Mucosa of stomach (tissue), 1 donor: ENCODE data around the gene SEMA6B.

Experiments
- H3K27me3 ChIP-seq: one replicate; pipeline ENCODE4 v1.7.0; 2013; ENCODE audit warnings: mild to moderate bottlenecking, low read length; ENCODE audit not compliant: control insufficient read depth, insufficient read depth
- H3K36me3 ChIP-seq: one replicate; pipeline ENCODE4 v1.7.0; 2013; ENCODE audit warnings: low read length; ENCODE audit not compliant: control insufficient read depth, insufficient read depth
- H3K4me1 ChIP-seq: one replicate; pipeline ENCODE4 v1.7.0; 2013; ENCODE audit warnings: mild to moderate bottlenecking, low read length; ENCODE audit not compliant: control insufficient read depth, insufficient read depth
- H3K4me3 ChIP-seq: one replicate; pipeline ENCODE4 v1.7.0; 2013; ENCODE audit warnings: low read length
- H3K9ac ChIP-seq: one replicate; pipeline ENCODE4 v1.7.0; 2013; ENCODE audit warnings: mild to moderate bottlenecking, low read length, moderate library complexity
- H3K9me3 ChIP-seq: one replicate; pipeline ENCODE4 v1.7.0; 2013; ENCODE audit warnings: mild to moderate bottlenecking, low read length, moderate library complexity; ENCODE audit not compliant: control insufficient read depth
- donor health status: Pancreatic carcinoma.

Gene SEMA6B

GRCh38 chr19:4512070-4512469 lies 47.4 kb downstream of the SEMA6B start:
- H3K27me3 ChIP-seq: no peaks in the 10 kb centered on the region
- H3K9ac ChIP-seq: no peak overlapping the region
- H3K4me1 ChIP-seq: no peaks in the 10 kb centered on the region

GRCh38 chr19:4511300-4512054 lies 48.0 kb downstream of the SEMA6B start:
- Histone ChIP-seq H3K9ac (no peak overlapping the region), H3K4me1 (no peaks in the 10 kb centered on the region), H3K27me3 (no peaks in the 10 kb centered on the region), H3K4me3 (no peak overlapping the region), H3K36me3 (no peaks in the 10 kb centered on the region), H3K9me3 (no peaks in the 10 kb centered on the region)

More at GRCh38 chr19:4512070-4512469, 47.4 kb downstream of the SEMA6B start:
- no peaks in the 10 kb centered on the region for H3K36me3 ChIP-seq
- no peak overlapping the region for H3K4me3 ChIP-seq
- no peaks in the 10 kb centered on the region for H3K9me3 ChIP-seq

- no peaks in the 10 kb centered on the region for H3K36me3 ChIP-seq
- no peaks in the 10 kb centered on the region for H3K4me1 ChIP-seq
- H3K9ac ChIP-seq: no peak overlapping the region
Measured at GRCh38 chr19:4510435-4511255, 48.8 kb downstream of the SEMA6B start.

GRCh38 chr19:4508698-4509097 lies 50.8 kb downstream of the SEMA6B start:
- Histone ChIP-seq H3K36me3 (no peaks in the 10 kb centered on the region), H3K9ac (no peak overlapping the region), H3K27me3 (no peaks in the 10 kb centered on the region), H3K9me3 (no peaks in the 10 kb centered on the region), H3K4me3 (no peak overlapping the region), H3K4me1 (no peaks in the 10 kb centered on the region)

More at GRCh38 chr19:4510435-4511255, 48.8 kb downstream of the SEMA6B start:
- H3K27me3 ChIP-seq: no peaks in the 10 kb centered on the region
- H3K4me3 ChIP-seq: no peak overlapping the region
- H3K9me3 ChIP-seq: no peaks in the 10 kb centered on the region

GRCh38 chr19:4507804-4508203 lies 51.7 kb downstream of the SEMA6B start:
- Histone ChIP-seq H3K9ac (no peak overlapping the region), H3K27me3 (no peaks in the 10 kb centered on the region), H3K9me3 (no peaks in the 10 kb centered on the region), H3K36me3 (no peaks in the 10 kb centered on the region), H3K4me1 (no peaks in the 10 kb centered on the region), H3K4me3 (no peak overlapping the region)

- no peak overlapping the region for H3K4me3 ChIP-seq
- no peaks in the 10 kb centered on the region for H3K27me3 ChIP-seq
- H3K9ac ChIP-seq: no peak overlapping the region
- H3K4me1 ChIP-seq: no peaks in the 10 kb centered on the region
- no peaks in the 10 kb centered on the region for H3K36me3 ChIP-seq
- no peaks in the 10 kb centered on the region for H3K9me3 ChIP-seq
Measured at GRCh38 chr19:4507150-4507452, 52.4 kb downstream of the SEMA6B start.

- Histone ChIP-seq H3K9me3 (no peaks in the 10 kb centered on the region), H3K4me1 (no peaks in the 10 kb centered on the region), H3K36me3 (no peaks in the 10 kb centered on the region)
Measured at GRCh38 chr19:4506449-4507149, 52.9 kb downstream of the SEMA6B start.

GRCh38 chr19:4505570-4506448 lies 53.7 kb downstream of the SEMA6B start:
- H3K9ac ChIP-seq: no peak overlapping the region
- H3K4me1 ChIP-seq: no peaks in the 10 kb centered on the region
- no peaks in the 10 kb centered on the region for H3K9me3 ChIP-seq
- H3K36me3 ChIP-seq: no peaks in the 10 kb centered on the region
- H3K4me3 ChIP-seq: no peak overlapping the region
- H3K27me3 ChIP-seq: no peaks in the 10 kb centered on the region

More at GRCh38 chr19:4506449-4507149, 52.9 kb downstream of the SEMA6B start:
- H3K9ac ChIP-seq: no peak overlapping the region
- no peaks in the 10 kb centered on the region for H3K27me3 ChIP-seq
- H3K4me3 ChIP-seq: no peak overlapping the region

GRCh38 chr19:4504891-4505569 lies 54.5 kb downstream of the SEMA6B start:
- no peaks in the 10 kb centered on the region for H3K4me1 ChIP-seq
- H3K27me3 ChIP-seq: no peaks in the 10 kb centered on the region
- H3K9ac ChIP-seq: no peak overlapping the region
- H3K9me3 ChIP-seq: no peaks in the 10 kb centered on the region
- H3K4me3 ChIP-seq: no peak overlapping the region
- H3K36me3 ChIP-seq: no peaks in the 10 kb centered on the region

- no peak overlapping the region for H3K9ac ChIP-seq
Measured at GRCh38 chr19:4504297-4504701, 55.2 kb downstream of the SEMA6B start.

GRCh38 chr19:4503825-4504170 lies 55.7 kb downstream of the SEMA6B start:
- no peak overlapping the region for H3K9ac ChIP-seq
- H3K4me1 ChIP-seq: no peaks in the 10 kb centered on the region
- no peaks in the 10 kb centered on the region for H3K36me3 ChIP-seq
- H3K9me3 ChIP-seq: no peaks in the 10 kb centered on the region
- H3K27me3 ChIP-seq: no peaks in the 10 kb centered on the region
- H3K4me3 ChIP-seq: no peak overlapping the region

More at GRCh38 chr19:4504297-4504701, 55.2 kb downstream of the SEMA6B start:
- Histone ChIP-seq H3K27me3 (no peaks in the 10 kb centered on the region), H3K4me1 (no peaks in the 10 kb centered on the region), H3K9me3 (no peaks in the 10 kb centered on the region), H3K4me3 (no peak overlapping the region), H3K36me3 (no peaks in the 10 kb centered on the region)
